Measurements from ENCODE around the gene SMARCE1.
"Not testable (repeated sequence)": the region's sequence is repeated elsewhere in the genome, so short reads cannot be mapped to it uniquely, and the experiment has no call there.

The SMARCE1 gene

DNA sequence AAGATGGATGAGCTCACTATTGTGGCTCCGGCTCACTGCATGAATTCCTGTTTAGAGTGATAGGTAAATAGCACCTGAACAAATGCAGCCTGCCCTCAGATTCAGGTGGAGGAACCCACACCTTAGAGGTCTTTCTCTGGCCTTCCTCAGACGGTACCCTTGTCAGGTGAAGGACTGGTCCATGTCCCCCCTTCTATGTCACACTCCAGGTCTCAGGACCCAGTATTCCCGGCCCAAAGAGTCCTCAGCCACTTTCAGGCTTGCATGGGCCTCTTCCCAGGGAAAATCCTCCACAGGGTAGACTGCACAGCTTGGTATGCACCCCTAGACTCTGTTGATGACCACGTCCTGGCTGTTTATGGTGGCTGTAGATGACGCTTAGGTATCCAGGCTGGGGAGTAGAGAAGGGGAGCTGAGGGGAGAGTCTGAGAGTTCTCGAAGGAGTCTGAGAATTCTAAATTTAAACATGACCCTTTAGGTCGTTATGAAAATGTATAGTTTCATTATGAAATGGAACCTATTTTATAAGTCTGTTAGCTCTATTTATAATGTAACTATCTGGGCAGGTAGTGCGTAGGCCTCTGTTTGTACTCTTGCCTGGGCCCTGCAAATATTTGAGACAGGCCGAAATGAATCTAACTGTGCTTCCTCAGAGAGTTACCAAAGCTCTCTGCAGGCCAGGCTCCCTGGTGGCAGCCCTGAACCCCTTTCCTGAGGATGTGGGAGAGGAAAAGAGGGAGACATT is 49.9 kb downstream of the SMARCE1 start:
- peaks cover 66% of the 10 kb centered on the region for H3K4me1 Mint-ChIP-seq (ENCODE audit: low read depth)
- peak overlapping the region; percentile 99 for H3K27ac Mint-ChIP-seq
- H3K4me3 Mint-ChIP-seq = peak overlapping the region; percentile 72
- DNase-seq (ENCODE audit: low spot score) = no peak
- no peaks in the 10 kb centered on the region for H3K27me3 Mint-ChIP-seq (ENCODE audit: low read depth)
- peaks cover 6% of the 10 kb centered on the region for H3K9me3 Mint-ChIP-seq
- peaks cover 8% of the 10 kb centered on the region for H3K36me3 Mint-ChIP-seq (ENCODE audit: low read depth)

DNA sequence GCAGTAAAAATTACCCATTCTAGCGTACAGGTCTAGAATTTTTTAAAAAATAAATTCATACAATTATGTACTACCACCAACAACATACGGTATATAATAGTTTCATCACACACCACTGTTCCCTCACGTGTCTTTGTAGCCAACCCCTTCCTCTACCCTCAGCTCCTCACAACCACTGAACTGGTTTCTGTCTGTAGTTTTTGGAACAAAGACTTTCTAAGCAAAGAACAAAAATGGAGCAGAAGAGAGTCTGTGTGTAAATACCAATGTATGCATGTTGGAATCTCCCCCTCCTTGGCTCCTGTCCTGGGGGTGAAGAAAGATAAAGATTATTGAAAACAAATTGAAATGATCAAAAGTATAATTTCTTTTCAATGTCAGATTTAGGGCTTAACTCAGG is 50.5 kb downstream of the SMARCE1 start:
- no peaks in the 10 kb centered on the region for H3K27me3 Mint-ChIP-seq (ENCODE audit: low read depth)
- H3K4me1 Mint-ChIP-seq (ENCODE audit: low read depth) = peaks cover 62% of the 10 kb centered on the region
- H3K36me3 Mint-ChIP-seq (ENCODE audit: low read depth) = peaks cover 8% of the 10 kb centered on the region
- H3K27ac Mint-ChIP-seq = peak overlapping the region; percentile 99
- no peak for DNase-seq (ENCODE audit: low spot score)
- H3K4me3 Mint-ChIP-seq = peak overlapping the region; percentile 20
- peaks cover 6% of the 10 kb centered on the region for H3K9me3 Mint-ChIP-seq

DNA sequence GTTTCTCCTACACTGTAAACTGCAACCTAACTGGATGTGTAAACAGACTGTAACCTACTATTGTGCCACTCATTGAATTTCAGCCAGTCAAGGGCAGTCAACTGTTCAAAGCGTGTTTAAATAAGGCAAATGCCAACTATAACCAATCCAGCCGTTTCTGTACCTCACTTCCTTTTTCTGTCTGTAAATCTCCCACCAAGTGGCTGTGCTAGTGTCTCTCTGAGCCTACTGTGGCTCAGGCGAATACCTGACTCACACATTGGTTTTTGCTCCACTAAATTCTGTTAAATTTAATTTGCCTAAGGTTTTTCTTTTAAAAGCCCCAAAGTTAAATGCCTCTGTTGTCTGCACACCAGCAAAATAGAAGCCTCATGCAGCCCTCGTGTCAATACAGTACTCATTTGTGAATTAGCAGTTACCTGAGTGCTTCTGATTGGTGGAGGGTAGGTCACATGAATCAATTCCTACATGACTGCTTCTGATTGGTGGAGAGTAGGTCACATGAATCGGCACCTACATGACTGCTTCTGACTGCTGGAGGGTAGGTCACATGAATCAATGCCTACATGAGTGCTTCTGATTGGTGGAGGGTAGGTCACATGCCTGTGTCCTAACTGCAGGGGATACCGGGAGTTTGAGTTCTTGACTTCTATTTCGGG is 51.2 kb downstream of the SMARCE1 start:
- H3K9me3 Mint-ChIP-seq = peaks cover 6% of the 10 kb centered on the region
- peak overlapping the region; percentile 72 for H3K27ac Mint-ChIP-seq
- peaks cover 8% of the 10 kb centered on the region for H3K36me3 Mint-ChIP-seq (ENCODE audit: low read depth)
- H3K27me3 Mint-ChIP-seq (ENCODE audit: low read depth) = no peaks in the 10 kb centered on the region
- DNase-seq (ENCODE audit: low spot score) = peak; percentile 46
- peak overlapping the region; percentile 51 for H3K4me3 Mint-ChIP-seq
- peaks cover 54% of the 10 kb centered on the region for H3K4me1 Mint-ChIP-seq (ENCODE audit: low read depth)

DNA sequence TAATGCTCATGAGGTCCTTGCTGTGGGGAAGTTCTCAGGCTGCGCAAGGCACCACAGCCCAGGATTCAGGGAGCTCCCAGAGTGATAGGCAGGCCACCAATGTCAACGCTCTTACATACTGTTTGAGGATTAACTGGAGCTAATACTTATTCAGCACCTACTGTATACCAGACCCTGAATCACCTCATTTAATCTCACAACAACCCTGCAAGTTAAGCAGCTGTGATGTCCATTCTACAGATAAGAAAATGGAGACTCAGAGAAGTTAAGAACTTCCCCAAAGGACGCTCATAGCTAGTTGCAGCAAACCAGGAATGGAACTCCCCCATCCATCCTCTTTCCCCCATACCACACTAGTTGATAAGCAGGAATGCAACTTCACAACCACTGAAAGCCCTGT is 56.9 kb downstream of the SMARCE1 start:
- peaks cover 18% of the 10 kb centered on the region for H3K36me3 Mint-ChIP-seq (ENCODE audit: low read depth)
- no peak for DNase-seq (ENCODE audit: low spot score)
- peaks cover 22% of the 10 kb centered on the region for H3K9me3 Mint-ChIP-seq
- no peak overlapping the region for H3K27ac Mint-ChIP-seq
- H3K27me3 Mint-ChIP-seq (ENCODE audit: low read depth) = no peaks in the 10 kb centered on the region
- H3K4me1 Mint-ChIP-seq (ENCODE audit: low read depth) = peaks cover 50% of the 10 kb centered on the region
- no peak overlapping the region for H3K4me3 Mint-ChIP-seq

DNA sequence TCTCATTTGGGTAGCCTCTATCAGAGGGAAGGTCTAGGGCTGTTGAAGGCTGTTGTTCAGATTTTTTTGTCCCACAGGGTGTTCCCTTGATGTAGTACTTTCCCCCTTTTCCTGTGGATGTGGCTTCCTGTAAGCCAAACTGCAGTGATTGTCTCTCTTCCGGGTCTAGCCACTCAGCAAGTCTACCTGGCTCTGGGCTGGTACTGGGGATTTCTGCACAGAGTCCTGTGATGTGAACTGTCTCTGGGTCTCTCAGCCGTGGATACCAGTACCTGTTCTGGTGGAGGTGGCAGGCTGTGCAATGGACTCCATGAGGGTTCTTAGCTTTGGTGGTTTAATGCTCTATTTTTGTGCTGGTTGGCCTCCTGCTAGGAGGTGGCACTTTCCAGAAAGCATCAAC is 59.1 kb downstream of the SMARCE1 start:
- Mint-ChIP-seq H3K9me3 (peaks cover 40% of the 10 kb centered on the region), H3K4me1 (ENCODE audit: low read depth) (peaks cover 58% of the 10 kb centered on the region), H3K27me3 (ENCODE audit: low read depth) (no peaks in the 10 kb centered on the region), H3K27ac (peak overlapping the region; percentile 2), H3K4me3 (no peak overlapping the region), H3K36me3 (ENCODE audit: low read depth) (peaks cover 37% of the 10 kb centered on the region)
- no peak for DNase-seq (ENCODE audit: low spot score)

DNA sequence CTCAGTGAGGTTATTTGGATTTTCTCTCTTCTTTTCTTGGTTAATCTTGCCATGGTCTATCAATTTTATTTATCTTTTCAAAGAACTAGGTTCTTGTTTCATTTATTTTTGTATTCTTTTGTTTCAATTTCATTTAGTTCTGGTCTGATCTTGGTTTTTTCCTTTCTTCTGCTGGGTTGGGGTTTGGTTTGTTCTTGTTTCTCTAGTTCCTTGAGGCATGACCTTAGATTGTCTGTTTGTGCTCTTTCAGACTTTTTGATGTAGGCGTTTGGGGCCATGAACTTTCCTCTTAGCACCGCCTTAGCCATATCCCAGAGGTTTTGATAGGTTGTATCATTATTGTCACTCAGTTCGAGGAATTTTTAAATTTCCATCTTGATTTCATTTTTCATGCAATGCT is 61.4 kb downstream of the SMARCE1 start:
- H3K4me1 Mint-ChIP-seq (ENCODE audit: low read depth) = peaks cover 78% of the 10 kb centered on the region
- H3K27me3 Mint-ChIP-seq (ENCODE audit: low read depth); DNase-seq (ENCODE audit: low spot score): not testable (repeated sequence)
- H3K4me3 Mint-ChIP-seq = peak overlapping the region; percentile 25
- H3K27ac Mint-ChIP-seq = peak overlapping the region; percentile 75
- peaks cover 46% of the 10 kb centered on the region for H3K9me3 Mint-ChIP-seq
- H3K36me3 Mint-ChIP-seq (ENCODE audit: low read depth) = peaks cover 39% of the 10 kb centered on the region

DNA sequence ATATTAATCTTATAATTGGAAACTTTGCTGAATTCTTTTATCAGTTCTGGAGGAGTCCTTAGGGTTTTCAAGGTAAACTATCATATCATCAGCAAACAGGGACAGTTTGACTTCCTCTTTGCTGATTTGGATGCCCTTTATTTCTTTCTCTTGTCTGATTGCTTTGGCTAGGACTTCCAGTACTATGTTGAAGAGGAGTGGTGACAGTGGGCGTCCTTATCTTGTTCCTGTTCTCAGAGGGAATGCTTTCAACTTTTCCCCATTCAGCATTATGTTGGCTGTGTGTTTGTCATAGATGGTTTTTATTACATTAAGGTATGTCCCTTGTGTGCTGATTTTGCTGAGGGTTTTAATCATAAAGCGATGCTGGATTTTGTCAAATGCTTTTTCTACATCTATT is 62.7 kb downstream of the SMARCE1 start:
- peaks cover 44% of the 10 kb centered on the region for H3K36me3 Mint-ChIP-seq (ENCODE audit: low read depth)
- peaks cover 74% of the 10 kb centered on the region for H3K4me1 Mint-ChIP-seq (ENCODE audit: low read depth)
- not testable (repeated sequence) for H3K4me3 Mint-ChIP-seq; H3K27ac Mint-ChIP-seq; DNase-seq (ENCODE audit: low spot score); H3K27me3 Mint-ChIP-seq (ENCODE audit: low read depth)
- H3K9me3 Mint-ChIP-seq = peaks cover 46% of the 10 kb centered on the region

DNA sequence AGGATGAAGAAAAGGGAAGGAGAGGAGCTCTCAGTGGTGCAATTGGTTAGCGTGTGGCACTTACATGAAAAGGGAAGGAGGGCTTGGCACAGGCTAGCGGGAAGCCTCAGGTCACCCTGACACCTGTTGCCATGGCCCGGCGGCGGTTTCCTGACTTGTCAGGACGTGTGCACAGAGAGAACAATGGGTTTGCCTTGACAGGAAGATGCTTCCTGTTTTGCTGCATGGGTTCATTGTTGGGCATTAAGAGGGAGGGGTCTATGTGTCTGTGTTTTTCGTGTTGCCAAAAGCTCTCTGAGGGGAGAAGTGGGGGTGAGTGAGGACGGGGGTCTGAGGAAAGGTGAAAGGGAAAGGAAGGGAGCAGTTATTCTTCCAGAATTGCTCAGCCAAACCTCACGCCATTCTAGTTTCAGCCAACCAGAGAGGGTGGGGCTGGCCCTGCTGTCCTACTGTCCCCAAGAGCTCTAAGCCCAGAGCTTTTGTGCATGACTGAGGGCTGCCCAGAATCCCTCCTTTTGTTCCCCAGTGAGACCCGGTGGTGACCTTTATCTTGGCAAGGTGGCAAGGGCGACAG is 65.2 kb downstream of the SMARCE1 start:
- H3K9me3 Mint-ChIP-seq = peaks cover 35% of the 10 kb centered on the region
- peaks cover 37% of the 10 kb centered on the region for H3K36me3 Mint-ChIP-seq (ENCODE audit: low read depth)
- peak; percentile 44 for DNase-seq (ENCODE audit: low spot score)
- peak overlapping the region; percentile 89 for H3K27ac Mint-ChIP-seq
- H3K27me3 Mint-ChIP-seq (ENCODE audit: low read depth) = no peaks in the 10 kb centered on the region
- peaks cover 66% of the 10 kb centered on the region for H3K4me1 Mint-ChIP-seq (ENCODE audit: low read depth)
- peak overlapping the region; percentile 71 for H3K4me3 Mint-ChIP-seq

DNA sequence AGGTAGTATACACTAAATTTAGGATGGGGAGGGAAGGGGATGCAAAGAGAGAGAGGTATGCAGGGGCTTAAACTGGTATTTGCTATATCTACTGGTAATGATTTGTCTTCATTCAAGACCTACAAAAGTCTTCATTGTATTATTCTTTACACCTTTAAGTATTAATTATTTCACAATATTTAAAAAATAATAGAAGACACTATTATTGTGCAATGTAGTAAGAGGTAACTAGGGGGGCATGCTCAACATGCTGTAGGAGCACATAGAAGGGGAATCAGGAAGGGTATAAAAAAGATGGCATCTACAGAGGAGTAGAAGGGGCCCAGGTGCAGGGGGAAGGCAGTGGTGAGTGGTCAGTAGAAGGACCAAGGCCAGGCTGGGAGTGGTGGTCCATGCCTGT is 67.5 kb downstream of the SMARCE1 start:
- peaks cover 29% of the 10 kb centered on the region for H3K9me3 Mint-ChIP-seq
- H3K36me3 Mint-ChIP-seq (ENCODE audit: low read depth) = peaks cover 32% of the 10 kb centered on the region
- H3K4me3 Mint-ChIP-seq = no peak overlapping the region
- DNase-seq (ENCODE audit: low spot score) = no peak
- peaks cover 62% of the 10 kb centered on the region for H3K4me1 Mint-ChIP-seq (ENCODE audit: low read depth)
- no peaks in the 10 kb centered on the region for H3K27me3 Mint-ChIP-seq (ENCODE audit: low read depth)
- no peak overlapping the region for H3K27ac Mint-ChIP-seq

DNA sequence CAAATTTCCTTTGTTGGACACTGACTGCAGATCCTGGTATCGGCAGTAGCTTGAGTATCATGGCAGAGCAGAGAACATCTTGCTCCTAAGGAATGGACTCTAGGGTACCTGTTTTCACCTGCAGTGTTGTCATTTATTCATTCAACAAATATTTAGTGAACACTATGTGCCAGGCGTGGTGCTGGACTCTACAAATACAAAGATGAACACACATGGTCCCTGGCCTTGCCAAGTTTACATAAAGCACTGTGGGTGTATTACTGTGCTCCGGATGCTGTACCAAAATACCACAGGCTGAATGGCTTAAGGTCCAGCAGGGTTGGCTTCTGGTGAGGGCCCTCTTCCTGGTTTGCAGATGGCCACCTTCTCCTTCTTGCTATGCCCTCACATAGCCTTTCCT is 68.1 kb downstream of the SMARCE1 start:
- peaks cover 57% of the 10 kb centered on the region for H3K4me1 Mint-ChIP-seq (ENCODE audit: low read depth)
- peaks cover 30% of the 10 kb centered on the region for H3K36me3 Mint-ChIP-seq (ENCODE audit: low read depth)
- H3K27ac Mint-ChIP-seq = no peak overlapping the region

DNA sequence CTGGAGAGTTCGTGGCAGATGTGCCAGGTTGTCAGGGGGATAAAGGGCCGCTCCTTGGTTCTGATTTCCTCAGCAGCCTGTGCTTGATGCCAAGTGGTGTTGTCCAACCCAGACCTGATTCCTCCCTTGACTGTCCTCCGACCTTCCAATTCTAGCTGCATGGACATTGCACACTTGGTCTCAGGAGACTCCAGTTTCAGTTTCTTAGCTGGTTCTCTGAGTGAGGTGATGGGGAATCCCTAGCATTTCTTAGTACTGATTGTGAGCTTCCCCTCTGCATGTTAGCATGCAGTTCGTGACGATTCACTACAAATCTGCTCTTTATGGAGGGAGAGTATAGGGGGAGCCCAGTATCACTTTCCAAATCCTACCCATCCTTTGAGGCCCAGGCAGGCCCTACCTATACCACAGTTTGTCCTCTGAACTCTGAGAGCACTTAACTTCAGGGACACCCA is 70.0 kb downstream of the SMARCE1 start:
- Mint-ChIP-seq H3K4me1 (ENCODE audit: low read depth) (peaks cover 45% of the 10 kb centered on the region), H3K36me3 (ENCODE audit: low read depth) (peaks cover 23% of the 10 kb centered on the region), H3K27me3 (ENCODE audit: low read depth) (no peaks in the 10 kb centered on the region), H3K27ac (peak overlapping the region; percentile 61), H3K4me3 (peak overlapping the region; percentile 41), H3K9me3 (peaks cover 32% of the 10 kb centered on the region)
- peak; percentile 51 for DNase-seq (ENCODE audit: low spot score)

More for the DNA sequence above, 68.1 kb downstream of the SMARCE1 start:
- Mint-ChIP-seq H3K4me3 (no peak overlapping the region), H3K9me3 (peaks cover 29% of the 10 kb centered on the region), H3K27me3 (ENCODE audit: low read depth) (no peaks in the 10 kb centered on the region)
- DNase-seq (ENCODE audit: low spot score) = no peak

DNA sequence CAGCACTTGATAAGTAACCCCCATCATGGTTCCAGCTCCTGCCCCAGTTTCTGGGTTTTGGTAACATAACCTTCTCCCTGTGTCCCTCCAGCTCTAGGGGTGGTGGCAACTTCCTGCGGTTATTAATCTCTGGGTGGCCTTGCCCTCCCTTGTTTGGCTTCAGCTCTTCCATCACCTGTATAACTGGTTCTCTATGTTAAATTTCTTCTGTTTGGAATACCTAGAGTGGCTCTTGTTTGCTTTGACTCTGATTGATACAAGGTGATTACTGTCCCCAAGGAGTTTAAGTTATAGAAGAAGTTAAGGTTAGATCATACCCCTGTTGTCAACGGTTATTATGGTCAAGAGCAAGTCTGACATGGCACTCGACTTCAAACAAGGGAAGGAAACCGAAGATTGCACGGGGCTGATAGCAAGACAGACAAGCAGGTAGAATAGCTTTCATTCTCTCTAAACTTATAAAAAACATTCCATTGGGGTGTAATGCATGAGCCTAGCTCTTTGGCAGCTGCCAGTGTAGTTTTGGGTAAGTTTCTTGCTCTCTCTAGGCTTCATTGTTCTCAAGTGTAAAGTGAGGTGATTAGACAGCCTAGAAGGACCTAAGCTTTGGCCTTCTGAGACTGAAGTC is 71.4 kb downstream of the SMARCE1 start:
- peaks cover 31% of the 10 kb centered on the region for H3K4me1 Mint-ChIP-seq (ENCODE audit: low read depth)
- peak overlapping the region; percentile 55 for H3K4me3 Mint-ChIP-seq
- H3K9me3 Mint-ChIP-seq = peaks cover 46% of the 10 kb centered on the region
- H3K27ac Mint-ChIP-seq = peak overlapping the region; percentile 79
- peaks cover 31% of the 10 kb centered on the region for H3K36me3 Mint-ChIP-seq (ENCODE audit: low read depth)
- no peak for DNase-seq (ENCODE audit: low spot score)
- no peaks in the 10 kb centered on the region for H3K27me3 Mint-ChIP-seq (ENCODE audit: low read depth)

All from T-helper 2 cell treated with Interferon-gamma antibody and Interleukin-4, amounts not matched to agents 5 μg/mL and 100 μg/mL, for 36 hours (primary cell).